Measurements from ENCODE around the gene RAB11FIP4.
A peak's percentile ranks its signal among the peaks of the same experiment; 100 is the strongest.

The RAB11FIP4 gene

DNA sequence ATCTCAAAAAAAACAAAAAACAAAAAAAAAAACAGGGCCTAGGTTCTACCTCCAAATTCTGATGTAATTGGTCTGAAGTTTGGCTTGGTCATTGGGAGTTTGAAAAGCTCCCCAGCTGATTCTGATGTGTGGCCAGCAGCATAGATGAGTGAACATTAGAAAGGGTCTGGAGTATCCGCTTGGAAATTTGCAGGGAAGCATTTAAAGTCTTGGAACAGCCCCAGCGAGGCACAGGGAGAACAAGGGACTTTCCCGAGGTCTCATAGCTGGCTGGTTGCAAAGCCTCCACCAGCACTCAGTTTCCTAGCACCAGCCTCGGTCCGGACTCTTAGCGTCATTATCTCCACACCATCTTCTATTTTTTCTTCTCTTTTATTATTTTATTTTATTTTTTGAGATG, 70.8 kb downstream of the RAB11FIP4 start:
- DNase-seq, result no peak

DNA sequence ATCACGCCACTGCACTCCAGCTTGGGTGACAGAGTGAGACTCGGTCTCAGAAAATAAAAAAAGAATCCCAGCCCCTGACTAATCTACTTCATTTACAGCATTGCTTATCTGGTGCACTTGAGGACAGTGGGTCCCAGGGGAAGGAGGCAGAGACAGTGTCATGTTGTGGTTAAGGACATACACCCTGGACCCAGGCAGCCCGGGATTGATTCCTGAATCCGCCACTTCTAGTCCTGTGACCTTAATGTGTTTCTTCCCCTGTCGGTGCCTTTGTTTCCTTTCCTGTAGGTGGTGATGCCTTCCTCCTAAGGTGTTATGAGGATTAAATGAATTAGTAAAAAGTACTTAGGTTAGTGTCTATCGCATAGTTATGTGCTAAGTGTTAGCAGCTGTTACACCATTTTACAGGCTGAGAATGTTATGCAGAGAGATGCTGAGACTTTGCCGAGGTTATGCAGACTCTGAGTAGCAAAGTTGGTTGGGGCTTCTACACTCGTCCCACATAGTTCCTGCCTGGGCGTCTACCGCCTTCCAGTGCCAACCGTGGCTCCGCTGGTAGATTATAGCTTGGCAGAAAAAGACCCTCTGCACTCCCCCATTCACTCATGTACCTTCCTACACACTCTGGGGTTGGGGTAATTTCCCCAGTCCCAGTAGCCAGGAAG, 74.8 kb downstream of the RAB11FIP4 start:
- DNase-seq, result no peak

DNA sequence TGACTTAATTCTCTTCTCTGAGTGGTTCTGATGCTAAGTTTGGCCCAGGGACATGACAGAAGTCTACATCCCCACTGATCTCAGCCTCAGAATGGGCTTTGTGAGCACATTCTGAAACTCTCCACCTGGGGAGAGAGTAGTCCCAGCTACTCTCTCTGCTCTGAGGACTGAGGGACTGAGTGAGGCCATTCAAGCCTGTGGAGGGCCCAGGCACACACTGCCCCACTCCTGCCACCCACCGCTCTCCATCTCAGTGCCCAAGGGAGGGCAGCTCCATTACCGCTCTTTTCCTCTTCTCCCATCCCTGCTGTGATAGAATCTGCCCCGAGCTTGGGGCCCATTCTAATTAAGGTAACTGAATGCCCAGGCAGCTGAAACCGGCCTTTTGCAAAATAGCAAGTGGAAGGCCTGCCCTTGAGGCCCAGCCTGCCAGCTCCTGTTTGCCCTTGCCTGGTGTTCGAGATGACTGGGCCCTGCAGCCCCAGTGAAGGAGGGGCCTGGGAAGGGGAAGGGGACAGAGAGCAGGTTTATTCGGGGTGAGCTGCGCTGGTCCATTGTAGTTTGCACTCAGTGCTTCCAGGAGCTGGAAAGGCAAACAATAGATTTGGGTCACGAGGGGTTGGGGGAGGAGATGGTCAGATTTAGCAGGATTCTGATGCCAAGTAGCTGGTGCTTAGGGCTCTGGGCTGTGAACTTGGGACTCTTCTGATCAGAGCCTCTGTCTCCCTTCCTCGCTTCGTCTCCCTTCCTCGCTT, 76.2 kb downstream of the RAB11FIP4 start:
- DNase-seq, result no peak

DNA sequence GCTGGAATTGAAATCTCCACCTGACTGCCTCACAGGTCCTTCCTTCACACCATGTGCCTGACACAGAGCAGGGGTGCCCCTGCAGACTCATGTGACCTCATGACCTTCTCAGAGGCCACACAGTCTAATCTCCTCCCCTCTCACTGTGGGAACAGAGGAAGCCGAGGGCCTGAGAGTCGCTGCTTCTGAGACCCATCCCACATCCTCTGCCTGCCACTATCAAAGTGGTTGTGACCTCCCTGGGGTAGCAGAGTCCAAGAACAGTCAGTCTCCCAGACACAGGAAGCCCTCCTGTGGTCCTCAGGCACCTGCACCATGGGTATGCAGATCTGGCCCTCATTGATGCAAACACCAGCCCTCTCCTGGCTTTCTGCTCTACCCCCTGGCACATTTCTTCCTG, 78.5 kb downstream of the RAB11FIP4 start:
- DNase-seq, result no peak

DNA sequence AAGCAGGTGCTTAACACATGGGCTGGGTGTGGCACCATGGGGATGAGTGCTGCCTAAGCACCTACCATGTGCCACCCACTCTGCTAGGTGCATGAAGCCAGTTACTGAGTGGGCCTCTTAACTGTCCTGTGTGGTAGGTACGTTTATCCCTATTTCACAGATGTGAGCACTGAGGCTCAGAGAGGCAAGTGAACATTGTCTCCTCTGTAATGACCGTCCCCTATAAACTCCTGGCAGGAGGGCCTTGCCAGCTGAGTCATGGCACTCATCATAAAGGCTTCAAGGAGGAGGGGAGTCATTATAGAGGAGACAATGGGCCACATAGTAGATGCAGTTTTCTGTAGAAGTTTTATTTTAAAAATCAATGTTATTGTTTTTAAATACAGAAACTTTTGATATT, 79.1 kb downstream of the RAB11FIP4 start:
- no peak for DNase-seq

DNA sequence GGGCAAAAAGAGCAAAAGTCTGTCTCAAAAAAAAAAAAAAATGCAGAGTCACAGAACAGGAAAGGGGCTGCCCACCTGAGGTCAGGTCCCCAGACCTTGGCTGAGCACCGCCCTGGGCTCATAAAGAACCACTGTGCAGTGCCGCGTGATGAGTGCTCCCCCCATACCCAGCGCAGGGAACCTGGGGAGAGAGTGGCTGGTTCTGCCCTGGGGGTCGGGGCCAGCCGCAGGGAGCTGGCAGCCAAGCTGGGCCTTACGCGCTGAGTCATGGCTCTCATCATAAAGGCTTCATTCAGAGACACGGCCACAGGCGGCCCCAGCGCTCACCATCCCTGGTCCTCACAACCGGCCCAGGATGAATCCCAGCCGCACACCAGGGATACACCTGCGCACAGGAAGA, 80.7 kb downstream of the RAB11FIP4 start:
- DNase-seq, result no peak

DNA sequence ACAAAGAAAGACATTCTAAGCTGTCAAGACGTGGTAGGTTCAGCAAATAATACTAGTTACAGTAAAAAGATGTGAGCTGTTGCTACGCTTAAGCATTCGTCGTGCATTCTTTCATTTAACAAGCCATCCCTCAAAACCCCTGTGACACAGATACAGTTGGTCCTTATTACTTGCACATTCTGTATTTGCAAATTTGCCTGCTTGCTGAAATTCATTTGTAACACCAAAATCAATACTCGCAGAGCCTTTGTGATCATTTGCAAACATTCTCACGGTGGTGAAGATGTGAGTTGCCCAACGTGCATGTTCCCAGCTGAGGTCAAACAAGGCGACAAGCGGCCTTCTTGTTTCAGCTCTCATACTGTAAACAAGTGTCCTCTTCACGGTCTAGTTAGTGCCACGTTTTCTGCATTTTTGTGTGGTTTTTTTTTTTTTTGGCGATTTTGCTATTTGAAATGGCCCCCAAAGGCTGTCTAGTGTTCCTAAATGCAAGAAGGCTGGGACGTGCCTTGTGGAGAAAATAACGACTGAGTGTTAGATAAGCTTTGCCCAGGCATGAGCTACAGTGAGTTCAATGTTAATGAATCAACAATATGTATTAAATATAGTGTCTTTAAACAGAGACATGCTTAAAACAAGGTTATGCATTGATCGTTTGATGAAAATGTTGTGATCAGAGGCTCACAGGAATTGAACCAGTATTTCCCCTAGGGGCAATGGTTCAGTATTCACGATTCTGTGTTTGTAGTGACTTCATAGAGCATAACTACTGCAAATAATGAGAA, 84.1 kb downstream of the RAB11FIP4 start:
- DNase-seq, result no peak

DNA sequence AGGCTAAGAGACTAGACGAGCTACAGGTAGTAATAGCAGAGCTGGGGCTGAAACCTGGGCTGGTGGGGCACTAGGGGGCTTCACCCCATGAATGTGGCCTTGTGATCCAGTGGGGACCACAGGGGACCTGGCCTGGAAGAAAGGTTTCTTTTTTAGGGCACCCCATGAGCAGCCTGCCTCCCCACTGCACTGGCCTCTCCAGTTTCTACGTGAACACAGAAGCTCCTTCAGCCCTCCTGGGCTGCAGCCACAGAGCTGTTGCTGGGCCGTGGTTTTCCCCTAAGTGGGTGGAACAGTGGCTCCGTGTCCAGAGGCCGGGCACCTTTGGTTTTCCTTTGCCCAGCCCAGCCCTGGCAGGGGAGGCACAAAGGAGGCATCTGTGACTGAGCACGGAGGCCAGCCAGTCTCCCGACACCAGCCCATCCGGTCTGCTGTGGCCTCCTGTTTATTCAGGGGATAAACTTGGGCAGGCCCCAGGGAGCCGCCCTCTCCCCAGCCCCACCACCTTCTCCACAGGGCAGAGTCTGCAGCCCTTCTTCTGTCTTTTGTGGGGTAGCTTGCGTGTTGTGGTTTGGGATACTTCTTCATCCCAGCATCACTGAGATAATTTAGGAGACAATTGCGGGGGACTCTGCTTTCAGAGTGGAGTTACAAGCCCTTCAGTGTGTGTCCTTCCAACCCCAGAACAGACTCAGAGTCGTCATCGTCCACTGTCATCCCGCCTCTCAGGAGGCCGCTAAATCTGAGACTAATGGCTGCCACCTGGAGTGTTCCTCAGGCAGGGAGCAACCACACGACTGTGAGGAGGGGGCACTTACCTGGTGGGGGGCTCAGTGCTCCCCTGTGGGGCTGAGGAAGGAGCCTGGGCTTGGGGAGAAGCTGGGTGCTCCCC, 85.3 kb downstream of the RAB11FIP4 start:
- DNase-seq, result no peak

DNA sequence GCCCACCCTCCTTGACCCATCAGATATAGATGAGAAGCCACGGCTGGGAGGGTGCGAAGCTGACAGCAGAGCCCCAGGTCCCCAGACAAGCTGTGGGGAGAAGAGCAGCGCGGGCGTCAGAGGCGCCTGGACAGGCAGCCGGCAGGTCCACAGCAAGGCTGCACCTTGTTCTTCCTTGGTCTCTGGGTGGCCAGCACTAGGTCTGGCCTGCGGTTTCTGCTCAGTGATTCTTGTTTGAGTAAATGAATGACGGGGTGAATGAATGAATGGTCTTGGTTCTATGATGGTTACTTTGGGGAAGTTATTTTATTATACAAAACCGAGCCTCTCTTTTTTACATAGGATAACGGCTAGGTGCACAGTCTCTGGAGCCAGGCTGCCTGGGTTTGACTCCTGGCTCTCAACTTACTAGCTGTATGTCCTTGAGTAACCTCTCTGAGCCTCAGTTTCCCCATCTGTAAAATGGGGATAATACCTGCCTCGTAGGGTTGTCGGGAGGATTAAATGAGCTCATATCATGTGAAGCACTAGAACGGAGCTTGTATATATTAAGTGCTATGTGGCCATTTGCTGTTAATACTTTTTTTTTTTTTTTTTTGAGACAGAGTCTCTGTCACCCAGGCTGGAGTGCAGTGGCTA, 86.1 kb downstream of the RAB11FIP4 start:
- DNase-seq, result no peak

DNA sequence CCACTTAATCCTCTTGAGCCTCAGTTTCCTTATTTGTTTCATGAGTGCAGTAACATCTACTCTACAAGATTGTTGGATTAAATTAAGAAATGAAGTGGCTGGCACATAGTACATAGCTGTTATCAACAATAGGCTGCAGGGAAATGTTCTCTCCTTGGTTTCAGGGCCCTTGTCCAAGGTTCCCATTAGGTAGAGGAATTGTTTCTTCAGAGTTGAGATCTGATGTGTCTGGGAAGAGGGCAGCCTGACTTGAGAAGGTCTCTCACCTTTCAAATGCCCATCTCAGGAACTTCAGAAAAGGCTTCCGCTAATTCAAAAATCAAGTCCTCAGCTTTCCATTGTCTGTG, 87.6 kb downstream of the RAB11FIP4 start:
- no peak for DNase-seq

DNA sequence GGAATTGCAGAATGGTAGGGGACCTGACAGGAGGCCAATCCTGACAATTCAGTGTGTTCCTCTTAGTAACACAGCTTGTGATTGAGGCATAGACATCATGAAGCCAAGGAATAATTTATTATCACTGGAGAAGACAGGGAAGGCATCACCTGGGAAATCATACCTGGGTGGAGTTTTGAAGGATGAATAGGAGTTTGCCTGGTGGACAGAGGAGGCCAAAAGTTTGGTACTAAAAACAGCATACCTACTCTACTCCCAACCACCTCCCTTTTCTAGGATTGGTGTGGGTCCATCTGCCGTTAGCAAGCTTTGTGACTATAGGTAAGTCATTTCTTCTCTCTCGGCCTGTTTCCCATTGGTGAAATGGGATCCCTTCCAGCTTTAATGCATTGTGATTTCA, 88.0 kb downstream of the RAB11FIP4 start:
- no peak for DNase-seq

DNA sequence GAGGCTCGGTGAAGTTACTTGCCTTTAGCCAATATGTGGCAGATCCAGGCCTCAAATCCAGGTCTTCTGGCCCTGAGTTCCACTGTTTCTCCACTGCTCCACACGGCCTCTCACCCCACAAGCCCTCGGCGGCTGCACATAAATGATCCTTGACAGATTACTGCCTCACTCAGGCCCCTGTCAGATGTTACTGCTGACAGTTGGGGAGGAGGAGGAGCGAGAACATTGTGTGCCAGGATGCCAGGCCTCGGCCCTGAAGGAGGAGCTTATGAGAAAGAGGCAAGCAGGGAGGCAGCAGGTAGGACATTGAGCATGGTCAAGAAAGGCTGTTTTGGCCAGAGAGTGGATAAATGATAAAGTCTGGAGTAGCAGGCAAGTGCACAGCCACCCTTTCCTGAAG, 88.6 kb downstream of the RAB11FIP4 start:
- no peak for DNase-seq

DNA sequence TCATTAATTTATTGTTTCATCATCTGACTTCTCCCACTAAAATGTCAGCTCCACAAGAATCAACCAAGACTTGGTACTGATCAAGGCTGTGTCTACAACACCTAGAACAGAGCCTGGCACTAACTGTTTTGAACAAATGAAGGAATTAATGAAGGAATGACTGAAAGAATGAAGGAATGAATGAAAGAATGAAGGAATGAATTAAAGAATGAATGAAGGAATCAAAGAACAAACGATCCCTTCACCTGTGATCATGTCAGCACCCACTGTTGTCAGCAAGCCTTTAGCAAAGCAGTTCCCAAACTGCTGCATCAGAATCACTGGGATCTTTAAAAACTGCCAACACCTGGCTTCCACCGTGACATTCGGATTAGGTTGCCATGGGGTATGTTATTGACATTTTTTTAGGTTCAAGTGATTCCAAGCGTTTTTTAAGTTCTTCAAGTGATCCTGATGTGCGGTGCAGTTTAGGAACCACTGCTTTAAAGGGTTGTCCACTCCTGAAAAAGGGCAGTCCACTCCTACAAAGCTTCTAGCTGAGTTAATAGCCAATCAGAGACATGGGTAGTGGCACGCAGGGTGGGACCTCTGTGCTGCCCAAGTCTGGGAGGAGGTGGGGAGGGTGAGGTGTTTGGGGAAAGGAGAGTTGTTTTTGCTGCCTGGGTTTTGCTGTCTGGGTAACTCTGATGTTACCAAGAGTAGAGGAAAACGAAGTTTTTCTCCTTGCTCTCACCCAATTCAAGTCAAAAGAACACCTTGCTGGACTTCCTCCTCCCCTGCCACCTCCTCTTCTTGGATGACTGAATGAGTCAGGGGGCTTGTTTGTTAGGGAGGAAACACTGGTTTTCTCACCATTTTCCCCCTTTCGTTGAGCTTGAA, 89.7 kb downstream of the RAB11FIP4 start:
- no peak for DNase-seq

DNA sequence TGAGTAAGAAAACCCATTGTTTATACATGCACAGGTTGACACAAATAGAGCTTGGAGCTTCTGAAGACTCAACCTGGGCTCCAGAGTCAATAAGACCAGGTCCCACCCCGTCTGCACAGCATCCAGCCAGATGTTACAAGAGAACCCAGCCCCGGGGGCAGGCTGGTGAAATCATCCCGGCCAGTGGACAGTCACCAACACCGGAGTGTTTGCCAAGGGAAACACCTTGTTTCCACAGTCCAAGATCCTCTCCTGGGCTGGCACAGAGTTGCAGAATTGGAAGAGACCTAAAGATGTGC, 90.3 kb downstream of the RAB11FIP4 start:
- DNase-seq, result no peak

DNA sequence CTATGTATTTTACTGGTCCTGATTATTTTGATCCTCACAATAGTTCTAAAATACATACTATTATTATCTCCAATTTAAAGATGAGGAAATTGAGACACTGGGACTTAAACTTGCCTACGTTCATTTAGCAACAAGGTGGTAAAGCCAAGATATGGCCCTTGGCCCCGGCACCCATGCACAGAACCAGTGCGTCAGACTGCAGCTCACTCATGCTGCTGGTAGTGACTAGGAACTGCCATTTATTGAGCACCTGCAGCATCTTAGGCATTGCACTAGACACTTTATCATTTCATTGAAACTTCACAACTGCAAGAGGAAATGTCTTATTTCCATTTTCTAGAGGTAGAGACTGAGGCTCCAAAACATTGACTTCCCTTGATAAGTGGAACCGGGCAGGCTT, 93.3 kb downstream of the RAB11FIP4 start:
- no peak for DNase-seq

DNA sequence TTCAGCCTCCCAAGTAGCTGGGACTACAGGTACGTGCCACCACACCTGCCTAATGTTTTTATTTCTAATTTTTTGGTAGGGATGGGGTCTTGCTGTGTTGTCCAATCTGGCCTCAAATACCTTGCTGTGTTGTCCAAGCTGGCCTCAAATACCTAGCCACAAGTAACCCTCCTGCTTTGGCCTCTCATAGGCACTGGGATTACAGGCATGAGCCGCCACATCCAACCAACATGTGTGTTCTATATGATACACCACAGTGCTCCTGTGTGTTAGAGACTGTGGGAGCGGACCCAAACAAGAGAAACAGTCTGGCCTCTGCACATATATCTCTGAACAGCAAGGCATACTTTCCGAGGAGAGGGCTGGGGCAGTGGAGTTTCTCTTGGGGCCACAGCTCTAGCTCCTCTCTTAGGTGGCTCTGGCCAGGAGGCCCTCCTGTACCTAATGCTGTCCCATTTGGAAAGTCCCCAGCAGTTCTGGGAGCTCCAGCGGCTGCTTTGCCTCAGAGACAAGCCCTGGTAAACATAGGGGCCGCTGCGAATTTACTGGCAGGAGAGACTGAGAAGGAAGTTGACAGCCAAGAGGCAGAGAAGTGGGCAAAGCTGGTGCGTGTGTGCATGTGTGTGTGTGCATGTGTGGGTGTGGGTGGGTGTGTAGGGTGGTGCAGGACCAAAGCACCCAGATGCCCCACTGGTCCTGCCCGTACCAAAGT, 95.0 kb downstream of the RAB11FIP4 start:
- no peak for DNase-seq

DNA sequence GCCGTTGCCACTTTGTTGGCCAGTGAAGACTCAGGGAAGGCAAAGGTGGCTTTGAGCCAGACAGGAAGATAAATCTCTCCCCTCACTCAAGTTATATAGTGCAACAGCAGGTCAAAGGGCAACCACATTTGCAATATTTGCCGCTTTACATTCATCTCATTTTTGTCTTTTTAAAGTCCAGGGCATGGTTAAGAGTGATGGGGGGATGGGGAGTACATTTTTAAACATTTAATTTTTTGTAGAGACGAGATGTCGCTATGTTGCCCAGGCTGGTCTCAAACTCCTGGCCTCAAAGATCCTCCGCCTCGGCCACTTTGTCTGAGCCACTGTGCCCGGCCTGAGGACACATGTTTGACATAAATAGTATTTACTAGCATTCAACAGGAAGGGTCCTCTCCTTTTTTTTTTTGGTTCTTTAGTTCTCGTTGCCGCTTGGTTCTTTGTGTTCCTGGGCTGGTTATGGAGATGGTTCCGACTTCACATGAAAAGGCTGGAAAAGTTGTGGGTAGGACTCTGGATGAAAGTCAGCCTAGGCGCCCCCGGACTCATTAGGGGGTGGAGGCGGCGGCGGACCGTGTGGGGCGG, 95.7 kb downstream of the RAB11FIP4 start:
- DNase-seq, result no peak

DNA sequence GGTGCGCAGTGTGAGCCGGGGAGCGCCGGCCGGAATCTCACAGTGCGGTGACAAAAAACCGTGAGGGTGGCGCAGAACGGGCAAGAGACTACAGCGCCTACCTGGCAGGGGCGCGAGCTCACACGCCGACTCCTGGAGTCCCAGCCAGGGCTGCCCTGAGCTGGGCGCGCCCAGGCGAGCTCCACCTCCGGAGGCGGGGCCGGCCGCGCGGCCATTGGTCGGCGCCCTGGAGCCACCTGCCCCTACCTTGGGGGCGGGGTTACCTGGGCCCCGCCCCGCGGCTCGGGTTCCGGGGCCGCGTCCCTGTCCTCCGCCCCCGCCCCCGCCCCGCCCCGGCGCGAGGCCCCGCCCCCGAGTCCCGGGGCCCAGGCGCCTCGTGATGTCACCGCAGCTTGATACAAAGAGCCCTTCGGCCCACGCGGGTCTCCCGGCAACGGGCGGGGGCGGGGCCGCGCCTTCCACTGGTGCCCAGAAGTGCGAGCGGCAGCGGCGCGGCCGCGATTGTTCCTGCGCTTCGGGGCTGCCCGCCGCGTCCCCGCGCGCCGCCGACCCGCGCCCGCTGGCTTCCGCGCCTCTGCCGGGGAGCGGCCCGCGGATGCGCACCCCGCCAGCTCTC, 96.3 kb downstream of the RAB11FIP4 start:
- peak; percentile 97 for DNase-seq

DNA sequence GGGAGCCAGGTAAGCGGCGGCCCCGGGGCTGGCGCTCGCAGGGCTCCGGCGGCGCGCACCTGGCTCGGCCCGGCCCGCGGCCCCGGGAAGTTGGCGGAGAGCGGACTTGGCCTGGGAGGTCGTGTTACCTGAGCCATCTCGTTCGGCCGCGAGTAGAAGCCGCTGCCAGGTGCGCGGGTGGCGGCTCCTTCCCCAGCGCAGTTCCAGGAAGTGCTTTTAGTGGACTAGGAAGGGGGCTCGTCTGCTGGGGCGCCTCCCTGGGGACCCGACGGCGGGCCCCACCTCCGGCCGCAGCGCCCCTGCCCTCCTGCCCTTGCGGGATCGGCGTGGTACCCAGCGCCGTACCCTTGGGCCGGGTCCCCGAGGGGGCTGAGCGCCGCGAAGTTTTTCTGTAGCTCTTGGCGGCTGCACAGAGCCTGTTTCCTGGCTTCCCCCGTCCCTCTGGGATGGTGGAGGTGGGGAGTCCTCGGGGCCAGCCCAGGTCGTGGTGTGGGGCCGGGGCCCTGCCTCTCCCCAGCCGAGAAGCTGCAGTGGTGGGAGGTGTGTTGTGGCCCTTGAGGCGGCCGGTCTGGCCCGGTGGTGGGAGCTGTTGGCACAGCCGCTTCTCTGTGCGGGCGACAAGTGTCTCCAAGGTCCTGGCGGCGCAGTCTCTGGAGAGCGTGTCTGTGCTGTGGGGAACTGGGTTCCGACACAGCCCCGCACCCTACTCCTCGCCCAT, 96.9 kb downstream of the RAB11FIP4 start:
- peak; percentile 25 for DNase-seq

DNA sequence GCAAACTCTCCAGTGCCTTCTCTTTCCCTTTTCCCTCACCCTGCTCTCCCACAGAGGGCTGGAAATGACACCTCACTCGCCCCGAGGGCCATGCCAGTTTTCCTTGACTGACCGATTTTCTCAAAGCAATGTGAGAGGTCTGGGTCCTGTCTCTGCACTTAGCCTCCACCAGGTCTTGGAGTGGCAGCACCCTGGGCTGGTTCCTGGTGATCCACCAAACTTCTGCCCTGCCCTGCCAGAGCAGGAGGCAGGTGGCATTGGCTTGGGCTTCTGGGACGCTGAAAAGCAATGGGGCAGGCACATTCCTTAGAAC, 97.5 kb downstream of the RAB11FIP4 start:
- DNase-seq, result no peak
